DOHH2 (cell line): ENCODE measurements around the gene GSTA5.
"Not testable (repeated sequence)": the region's sequence is repeated elsewhere in the genome, so short reads cannot be mapped to it uniquely, and the experiment has no call there.

Experiments
- CTCF ChIP-seq: fragments of 200-600 bp; sonication (generic); IDR thresholded peaks from one replicate; pipeline ENCODE4 v1.5.1; 2014; ENCODE audit warnings: antibody characterized with exemption, mild to moderate bottlenecking, low read depth, low read length; ENCODE audit not compliant: poor library complexity, severe bottlenecking
- EZH2phosphoT487 ChIP-seq: fragments of 200-600 bp; sonication (generic); IDR thresholded peaks from 2 replicates; pipeline ENCODE4 v1.6.1; 2017; ENCODE audit warnings: borderline replicate concordance, mild to moderate bottlenecking, antibody characterized with exemption, low read length, moderate library complexity, mixed read lengths

- TF ChIP-seq CTCF, EZH2phosphoT487: not testable (repeated sequence)
These were observed 13.4 kb downstream of the GSTA5 start for GRCh38 chr6:52827073-52827783.
